Bronchial epithelial cell (primary cell): ENCODE results near the gene DYRK2. TPM values are rescaled to one million over a fixed set of nuclear protein-coding genes. Genes with fewer than 3 reads are reported as not detected.

ENCODE experiments used
- DNase-seq: peaks from one replicate; pipeline ENCODE4 v3.0.0-alpha.2; 2010; ENCODE audit warnings: low read depth
- FAIRE-seq: peaks from 2 replicates; lab custom pipeline; 2011; peaks lifted over from hg19 to GRCh38; lab: Jason Lieb, UNC
- H3K27me3 ChIP-seq: 2 replicates; pipeline ENCODE4 v1.5.1; 2011; ENCODE audit warnings: low read length; ENCODE audit not compliant: control insufficient read depth, insufficient read depth
- H3K36me3 ChIP-seq: 2 replicates; pipeline ENCODE4 v1.5.1; 2011; ENCODE audit warnings: low read length; ENCODE audit not compliant: control insufficient read depth, insufficient read depth
- H3K4me3 ChIP-seq: 2 replicates; pipeline ENCODE4 v1.5.1; 2011; ENCODE audit warnings: mild to moderate bottlenecking, low read depth, low read length, control low read depth
- CTCF ChIP-seq: IDR thresholded peaks from 2 replicates; pipeline ENCODE4 v1.5.1; 2011; ENCODE audit warnings: mild to moderate bottlenecking, moderate library complexity, low read length, control low read depth, inconsistent platforms; ENCODE audit not compliant: insufficient read depth, severe bottlenecking
- total RNA-seq: library from RNA; depleted of rRNA; stranded (reverse); fragments of >200 nt; gene quantifications from 2 replicates; pipeline ENCODE4 v1.2.1, GENCODE V29; 2014

Gene DYRK2
- total RNA-seq, 1 donor from 2014 or later, result 17.6 TPM

GRCh38 chr12:67625004-67625403 lies 23.5 kb upstream of the DYRK2 start:
- FAIRE-seq (no peak), DNase-seq (no peak)
- H3K36me3 ChIP-seq, result no peaks in the 10 kb centered on the region

GRCh38 chr12:67626156-67626555 lies 22.4 kb upstream of the DYRK2 start:
- Histone ChIP-seq H3K4me3 (no peak overlapping the region), H3K36me3 (no peaks in the 10 kb centered on the region), H3K27me3 (peaks cover 1% of the 10 kb centered on the region)
- DNase-seq (no peak), FAIRE-seq (no peak)
- no peak for TF ChIP-seq CTCF

More at GRCh38 chr12:67625004-67625403, 23.5 kb upstream of the DYRK2 start:
- Histone ChIP-seq H3K4me3 (no peak overlapping the region), H3K27me3 (peaks cover 1% of the 10 kb centered on the region)
- TF ChIP-seq CTCF, result no peak

DNA sequence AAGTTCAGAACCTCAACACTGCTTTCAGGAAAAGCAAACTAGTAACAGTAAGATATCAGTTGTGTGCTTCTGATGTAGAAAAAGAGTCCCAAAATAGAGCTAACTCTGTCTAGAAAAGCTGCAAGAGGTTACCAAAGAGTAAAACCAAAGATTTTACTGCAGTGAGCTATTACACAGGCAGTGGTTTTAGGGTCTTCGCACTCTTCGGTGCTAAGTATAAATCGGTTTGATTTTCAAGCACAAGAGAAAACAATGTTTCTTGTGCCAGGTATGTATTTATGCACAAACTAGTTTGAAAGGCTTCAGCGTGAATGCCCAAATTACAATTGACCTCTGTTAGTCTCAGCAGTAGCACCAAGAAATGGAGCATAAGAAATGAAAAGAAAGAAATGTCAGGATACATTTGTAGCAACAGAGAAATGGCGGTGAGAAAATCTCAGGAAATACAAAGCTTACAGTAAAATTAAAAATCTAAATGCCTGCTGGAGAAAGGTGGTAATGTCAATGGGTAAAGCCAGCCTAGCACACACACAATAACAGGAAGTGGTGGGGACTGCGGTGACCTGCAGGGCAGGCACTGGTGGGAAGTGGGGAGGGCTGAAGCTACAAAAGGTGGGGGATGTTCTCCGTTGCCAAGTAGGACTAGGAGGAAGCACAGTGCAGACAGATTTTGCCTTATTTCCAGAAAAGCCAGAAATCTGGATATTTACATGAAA lies 18.0 kb upstream of the DYRK2 start:
- no peaks in the 10 kb centered on the region for H3K27me3 ChIP-seq
- DNase-seq, result no peak
- no peaks in the 10 kb centered on the region for H3K36me3 ChIP-seq
- TF ChIP-seq CTCF, result no peak
- FAIRE-seq, result no peak
- no peak overlapping the region for H3K4me3 ChIP-seq

DNA sequence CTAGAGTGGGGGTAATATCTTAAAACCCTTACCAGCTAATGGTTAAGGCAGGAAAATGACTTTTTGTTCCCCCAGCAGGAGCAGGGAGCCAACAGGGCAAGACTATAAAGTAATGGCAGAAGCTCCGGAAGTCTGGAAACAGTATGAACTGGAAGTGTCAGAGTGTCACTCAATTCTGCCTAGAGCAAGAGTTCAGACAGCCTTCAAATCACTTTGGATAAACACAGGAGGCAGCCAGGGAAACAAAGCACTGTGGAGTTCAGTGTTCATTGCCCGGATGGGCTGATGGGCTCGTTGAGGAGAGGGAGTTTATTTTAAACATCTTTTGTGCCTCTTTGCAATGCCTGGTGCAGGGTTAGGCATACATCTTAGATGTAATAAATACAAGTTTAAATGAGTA lies 16.5 kb upstream of the DYRK2 start:
- FAIRE-seq, result no peak

DNA sequence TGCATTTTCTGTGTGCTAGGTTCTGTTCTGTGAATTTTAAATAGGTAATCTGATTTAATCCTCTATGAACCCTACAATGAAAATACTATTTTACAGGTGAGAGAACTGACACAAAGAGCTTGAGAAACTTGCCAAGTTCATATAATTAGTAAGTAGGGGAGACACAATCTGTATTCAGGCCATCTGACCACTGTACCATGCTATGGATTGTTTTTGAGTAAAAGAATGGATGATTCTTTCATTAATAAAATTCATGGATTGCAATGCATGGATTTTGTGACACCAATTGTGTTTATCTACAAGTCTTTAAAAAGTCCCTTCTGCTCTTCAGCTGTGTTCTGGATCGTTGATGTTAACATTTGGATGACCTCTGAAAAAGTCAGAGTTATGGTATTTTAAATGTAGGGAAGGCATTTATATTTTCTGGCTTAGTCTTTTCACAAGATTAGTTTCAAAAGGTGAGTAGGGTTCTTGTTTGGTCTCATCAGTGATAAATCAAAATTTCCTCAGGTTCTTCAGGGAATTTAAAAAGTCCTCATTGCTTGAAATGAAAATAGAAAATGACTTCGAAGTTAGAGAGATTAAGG lies 15.4 kb upstream of the DYRK2 start:
- DNase-seq, result no peak
- TF ChIP-seq CTCF, result no peak
- no peak overlapping the region for H3K4me3 ChIP-seq
- no peaks in the 10 kb centered on the region for H3K27me3 ChIP-seq
- no peaks in the 10 kb centered on the region for H3K36me3 ChIP-seq
- no peak for FAIRE-seq

More for the DNA sequence above, 16.5 kb upstream of the DYRK2 start:
- TF ChIP-seq CTCF, result no peak
- Histone ChIP-seq H3K27me3 (no peaks in the 10 kb centered on the region), H3K4me3 (no peak overlapping the region), H3K36me3 (no peaks in the 10 kb centered on the region)
- DNase-seq, result no peak
